Measurements from ENCODE around the gene LRRIQ3.
"Not testable (repeated sequence)": the region's sequence is repeated elsewhere in the genome, so short reads cannot be mapped to it uniquely, and the experiment has no call there.

Gene LRRIQ3, protein sequence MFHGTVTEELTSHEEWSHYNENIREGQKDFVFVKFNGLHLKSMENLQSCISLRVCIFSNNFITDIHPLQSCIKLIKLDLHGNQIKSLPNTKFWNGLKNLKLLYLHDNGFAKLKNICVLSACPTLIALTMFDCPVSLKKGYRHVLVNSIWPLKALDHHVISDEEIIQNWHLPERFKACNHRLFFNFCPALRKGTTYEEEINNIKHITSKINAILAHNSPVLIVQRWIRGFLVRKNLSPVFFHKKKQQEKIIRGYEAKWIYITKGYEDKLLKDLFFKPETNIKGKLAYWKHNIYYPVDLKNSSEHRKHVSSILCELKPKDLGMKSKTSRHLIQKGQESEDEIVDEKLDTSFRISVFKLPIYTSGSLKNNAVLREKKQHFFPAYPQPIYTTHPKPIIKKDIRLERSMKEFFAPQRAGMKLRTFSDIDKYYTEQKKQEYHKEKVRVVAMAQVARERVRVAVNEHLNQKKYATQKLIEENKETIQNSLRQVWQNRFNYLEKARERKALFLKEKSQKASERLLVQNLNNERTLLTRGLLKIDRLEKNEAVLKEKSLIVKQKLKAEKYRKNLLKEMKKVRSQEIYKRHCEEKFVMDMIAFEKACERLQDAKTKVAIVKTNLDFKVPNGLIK

GRCh38 chr1:74197657-74198552 is at the start of gene LRRIQ3, which contains the start of gene FPGT:
Gene LRRIQ3 (minus strand): TSS chr1:74198176. CDS start chr1:74183684, 14,492 bp downstream.
Gene FPGT (plus strand): TSS chr1:74198242. CDS start chr1:74198279, 37 bp downstream.
- DNase-seq, result peak; percentile 48

DNA sequence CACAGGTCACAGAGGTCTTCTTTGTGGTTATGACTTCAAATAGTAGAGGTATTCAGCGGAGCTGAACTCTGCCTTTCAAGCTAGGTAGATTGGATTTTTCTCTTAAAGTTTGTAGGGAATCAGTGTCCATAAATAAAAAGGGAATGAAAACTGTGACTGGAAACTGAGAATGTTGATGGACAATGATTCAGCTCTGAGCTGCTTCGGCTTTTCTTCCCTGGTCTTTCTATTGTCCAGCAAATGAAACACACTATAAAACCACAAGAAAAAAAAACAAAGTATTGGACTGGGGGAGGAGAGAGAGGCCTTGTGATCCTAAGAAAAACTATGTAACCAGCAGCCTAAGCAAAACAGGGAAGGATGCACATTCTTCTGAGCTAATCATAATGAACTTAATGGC is 48.3 kb upstream of the LRRIQ3 start:
- DNase-seq, result no peak

- no peak for DNase-seq
Observed at GRCh38 chr1:74245168-74245772, 47.3 kb upstream of the LRRIQ3 start.

GRCh38 chr1:74237787-74238186 is 39.8 kb upstream of the LRRIQ3 start:
- DNase-seq, result no peak

- DNase-seq, result no peak
Observed at GRCh38 chr1:74237035-74237434, 39.1 kb upstream of the LRRIQ3 start.

DNA sequence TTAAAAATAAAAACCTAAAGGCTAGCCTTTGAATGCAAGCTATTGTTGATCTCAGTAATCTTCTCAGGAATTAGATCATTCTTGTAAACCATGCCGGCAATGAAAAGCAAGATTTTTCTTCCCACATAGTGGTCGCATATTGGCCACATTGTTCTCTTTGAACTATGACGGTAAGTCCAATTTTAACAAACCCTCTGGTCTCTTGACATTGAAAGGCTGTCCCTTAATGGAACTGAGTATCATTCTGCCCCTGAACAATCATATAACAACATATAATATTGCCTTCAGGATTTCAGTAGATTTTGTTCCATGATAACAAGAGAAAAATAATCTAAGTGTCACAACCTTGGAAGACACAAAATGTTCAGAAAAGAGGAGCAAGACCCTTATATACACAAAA is 38.5 kb upstream of the LRRIQ3 start:
- no peak for DNase-seq

- DNase-seq, result no peak
Observed at GRCh38 chr1:74235153-74235552, 37.2 kb upstream of the LRRIQ3 start, which contains the start of gene TNNI3K. Gene TNNI3K (plus strand): TSS chr1:74235387. CDS start chr1:74235452, 65 bp downstream.

DNA sequence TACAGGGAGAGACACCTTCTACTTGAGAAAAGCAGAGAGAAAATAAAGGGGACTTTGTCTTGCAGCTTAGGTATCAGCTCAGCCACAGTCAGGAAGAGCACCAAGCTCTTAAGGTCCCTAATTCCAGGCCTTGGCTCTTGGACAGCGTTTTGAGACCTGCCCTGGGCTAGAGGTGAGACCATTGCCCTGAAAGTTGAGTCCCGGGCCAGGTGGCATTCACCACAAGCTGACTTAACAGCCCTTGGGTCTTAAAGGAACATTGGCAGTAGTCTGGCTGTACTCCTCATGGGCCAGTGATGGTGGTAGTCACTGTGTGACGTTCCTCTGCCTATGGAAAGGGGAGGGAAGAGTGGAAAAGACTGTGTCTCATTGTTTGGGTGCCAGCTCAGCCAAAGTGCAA is 25.5 kb upstream of the LRRIQ3 start:
- no peak for DNase-seq

- DNase-seq, result no peak
Observed at GRCh38 chr1:74222701-74223100, 24.7 kb upstream of the LRRIQ3 start.

DNA sequence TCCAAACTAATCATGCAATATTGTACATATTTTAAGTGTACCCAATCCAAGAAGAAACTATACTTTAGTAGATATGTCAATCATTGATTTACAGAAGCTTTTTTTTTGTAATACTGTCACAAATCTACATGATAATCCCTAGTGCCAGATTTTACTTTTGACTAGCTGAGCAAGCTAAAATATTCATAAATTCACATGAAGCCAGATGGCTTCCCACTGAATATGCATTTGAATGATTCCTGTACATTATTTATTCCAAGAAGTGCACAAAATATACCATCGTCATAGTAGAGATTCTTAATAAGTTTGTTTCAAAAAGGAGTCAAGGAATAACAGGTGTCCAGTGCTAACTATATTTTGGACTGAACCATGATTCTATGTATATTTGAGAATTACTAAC is 17.3 kb upstream of the LRRIQ3 start:
- no peak for DNase-seq

DNA sequence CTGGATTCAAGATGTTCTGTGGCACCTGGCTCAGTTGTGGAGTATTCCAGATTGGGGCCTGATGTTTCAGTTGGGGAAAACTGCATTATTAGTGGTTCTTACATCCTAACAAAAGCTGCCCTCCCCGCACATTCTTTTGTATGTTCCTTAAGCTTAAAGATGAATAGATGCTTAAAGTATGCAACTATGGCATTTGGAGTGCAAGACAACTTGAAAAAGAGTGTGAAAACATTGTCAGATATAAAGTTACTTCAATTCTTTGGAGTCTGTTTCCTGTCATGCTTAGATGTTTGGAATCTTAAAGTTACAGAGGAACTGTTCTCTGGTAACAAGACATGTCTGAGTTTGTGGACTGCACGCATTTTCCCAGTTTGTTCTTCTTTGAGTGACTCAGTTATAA is 7.3 kb upstream of the LRRIQ3 start:
- no peak for DNase-seq

DNA sequence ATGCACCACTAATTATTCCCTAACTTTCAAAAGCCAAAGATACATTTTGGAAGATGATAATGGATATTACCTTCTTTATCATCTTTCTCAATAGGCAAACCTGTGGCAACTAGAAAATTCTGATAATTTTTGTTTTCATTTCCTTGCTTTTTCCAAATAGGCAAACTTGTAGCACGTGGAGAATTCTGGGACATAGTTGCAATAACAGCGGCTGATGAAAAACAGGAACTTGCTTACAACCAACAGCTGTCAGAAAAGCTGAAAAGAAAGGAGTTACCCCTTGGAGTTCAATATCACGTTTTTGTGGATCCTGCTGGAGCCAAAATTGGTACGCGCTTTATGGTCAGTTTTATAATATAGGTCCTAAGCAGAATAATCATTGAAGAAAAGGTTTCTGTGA is 1.5 kb upstream of the LRRIQ3 start:
- no peak for DNase-seq

DNA sequence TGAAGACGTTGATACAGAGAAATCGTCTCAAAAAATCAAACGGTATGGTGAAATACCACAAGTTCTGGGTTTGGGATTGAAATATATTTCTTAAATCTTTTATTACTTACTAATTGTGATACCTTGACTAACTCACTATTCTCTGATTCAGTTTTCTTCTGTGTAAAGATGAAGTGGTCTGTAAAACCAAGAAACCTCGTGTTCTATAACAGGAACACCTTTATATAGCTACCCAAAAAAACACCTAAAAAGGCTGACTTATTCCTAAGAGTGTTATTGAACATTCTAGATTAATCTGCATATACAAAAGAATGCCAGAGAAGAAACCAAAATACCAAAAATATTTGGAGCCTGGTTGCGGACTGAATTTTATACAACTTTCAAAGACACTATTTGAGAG is 721 bp downstream of the LRRIQ3 start:
- no peak for DNase-seq

DNA sequence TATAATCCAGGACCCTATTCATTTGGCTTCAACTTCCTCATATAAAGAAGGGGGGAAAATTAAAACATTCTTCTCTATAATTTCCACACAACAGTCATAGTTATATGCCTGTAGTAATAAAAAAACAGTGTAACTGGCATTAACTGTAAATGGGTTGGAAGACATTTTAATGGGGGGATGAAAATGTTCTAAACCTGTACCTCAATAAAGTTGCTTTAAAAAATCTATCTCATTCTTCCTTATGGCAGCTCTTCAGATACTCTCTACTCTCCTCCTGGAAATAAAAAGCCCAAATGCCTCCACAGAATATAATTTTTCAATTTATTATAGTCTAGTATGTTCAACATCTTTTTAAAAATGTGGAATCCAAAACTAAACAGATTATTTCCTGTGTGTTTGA is 2.6 kb downstream of the LRRIQ3 start:
- DNase-seq, result no peak

DNA sequence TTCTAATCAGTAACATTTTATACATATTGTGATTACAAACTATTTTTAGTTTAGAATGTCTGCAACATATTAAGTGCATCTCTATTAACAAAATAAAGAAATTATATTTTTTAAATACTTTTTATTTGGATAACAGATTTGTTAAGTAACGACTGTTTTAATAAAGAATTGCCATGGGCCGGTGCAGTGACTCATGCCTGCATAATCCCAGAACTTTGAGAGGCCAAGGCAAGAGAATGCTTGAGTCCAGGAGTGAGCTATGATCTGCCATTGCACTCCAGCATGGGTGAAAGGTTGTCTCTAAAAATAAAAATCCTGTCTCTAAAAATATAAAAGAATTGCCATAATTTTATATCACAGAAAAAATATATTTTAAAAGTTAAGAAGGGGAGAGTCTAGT is 4.1 kb downstream of the LRRIQ3 start:
- no peak for DNase-seq

GRCh38 chr1:74180490-74180889 is 17.5 kb downstream of the LRRIQ3 start:
- no peak for DNase-seq

GRCh38 chr1:74174423-74174822 is 23.6 kb downstream of the LRRIQ3 start:
- DNase-seq, result not testable (repeated sequence)

- DNase-seq, result no peak
Observed at GRCh38 chr1:74162333-74162732, 35.6 kb downstream of the LRRIQ3 start.

DNA sequence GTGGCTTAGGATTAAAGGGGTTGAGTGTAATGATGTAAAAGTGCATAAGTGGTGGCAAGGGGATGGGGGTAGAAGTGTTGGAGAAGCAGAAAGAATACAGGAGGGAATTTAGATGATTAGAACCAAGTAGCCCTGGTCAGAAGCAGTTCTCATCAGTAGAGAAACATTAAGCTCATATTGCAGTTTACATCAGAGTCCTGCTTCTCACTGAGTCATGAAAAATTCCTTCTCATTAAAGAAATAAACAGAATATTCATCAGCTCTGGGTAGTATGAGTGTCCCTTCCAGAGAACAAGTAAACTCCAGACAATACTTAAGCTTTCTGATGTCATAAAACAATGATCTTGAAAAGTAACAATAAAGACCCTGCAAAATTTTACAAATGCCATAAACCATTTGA is 36.5 kb downstream of the LRRIQ3 start:
- no peak for DNase-seq

GRCh38 chr1:74160046-74160445 is 37.9 kb downstream of the LRRIQ3 start:
- DNase-seq, result no peak

GRCh38 chr1:74145086-74145485 is 52.9 kb downstream of the LRRIQ3 start:
- DNase-seq, result no peak

- not testable (repeated sequence) for DNase-seq
Observed at GRCh38 chr1:74117370-74117769, 80.6 kb downstream of the LRRIQ3 start.

- DNase-seq, result no peak
Observed at GRCh38 chr1:74113333-74113732, 84.6 kb downstream of the LRRIQ3 start.

All from 8988T (cell line).